Subcutaneous abdominal adipose tissue (tissue), 5 donors: Measurements from ENCODE around the gene TOLLIP.

Experiments used
- H3K27ac ChIP-seq: one replicate; pipeline ENCODE4 v1.7.0; 2013; ENCODE audit warnings: low read depth, mild to moderate bottlenecking, inconsistent platforms, low read length, moderate library complexity
- H3K27me3 ChIP-seq, 5 donors: one replicate each; pipeline ENCODE4 v1.7.0; 2013; ENCODE audit warnings: low read length in 5 of 5, inconsistent platforms in 1 of 5; ENCODE audit not compliant: control insufficient read depth in 5 of 5, insufficient read depth in 4 of 5
- H3K36me3 ChIP-seq, 5 donors: one replicate each; pipeline ENCODE4 v1.7.0; 2013; ENCODE audit warnings: low read length in 5 of 5; ENCODE audit not compliant: control insufficient read depth in 5 of 5, insufficient read depth in 5 of 5
- H3K4me1 ChIP-seq, 5 donors: one replicate each; pipeline ENCODE4 v1.7.0; 2013; ENCODE audit warnings: low read length in 5 of 5, mild to moderate bottlenecking in 3 of 5, moderate library complexity in 1 of 5; ENCODE audit not compliant: control insufficient read depth in 5 of 5, insufficient read depth in 5 of 5
- H3K4me3 ChIP-seq, 5 donors: one replicate each; pipeline ENCODE4 v1.7.0; 2013; ENCODE audit warnings: low read length in 5 of 5, low read depth in 1 of 5
- H3K9ac ChIP-seq, 5 donors: one replicate each; pipeline ENCODE4 v1.7.0; 2013; ENCODE audit warnings: low read length in 5 of 5, mild to moderate bottlenecking in 4 of 5, moderate library complexity in 3 of 5
- H3K9me3 ChIP-seq, 5 donors: one replicate each; pipeline ENCODE4 v1.7.0; 2013; ENCODE audit warnings: low read length in 5 of 5; ENCODE audit not compliant: control insufficient read depth in 5 of 5
- donor health status: healthy.
- donor health status: healthy.
- donor health status: healthy.
- donor health status: healthy.
- donor health status: healthy.

The TOLLIP gene

DNA sequence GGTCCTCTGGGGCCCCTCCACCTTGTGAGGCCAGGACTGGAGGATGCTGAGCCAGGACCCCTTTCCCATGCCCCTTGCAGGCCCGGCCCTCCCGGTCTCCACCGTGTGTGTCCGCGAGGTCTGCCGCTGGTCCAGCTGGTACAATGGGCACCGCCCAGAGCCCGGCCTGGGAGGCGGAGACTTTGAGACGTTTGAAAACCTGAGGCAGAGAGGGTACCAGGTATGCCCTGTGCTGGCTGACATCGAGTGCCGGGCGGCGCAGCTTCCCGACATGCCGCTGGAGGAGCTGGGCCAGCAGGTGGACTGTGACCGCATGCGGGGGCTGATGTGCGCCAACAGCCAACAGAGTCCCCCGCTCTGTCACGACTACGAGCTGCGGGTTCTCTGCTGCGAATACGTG is 68.7 kb downstream of the TOLLIP start:
- no peak overlapping the region for H3K27ac ChIP-seq
- no peaks in the 10 kb centered on the region for H3K9me3 ChIP-seq
- H3K27me3 ChIP-seq = peaks cover 0 to 8% (median 0%) of the 10 kb centered on the region in 5 donors
- no peak overlapping the region for H3K9ac ChIP-seq
- H3K36me3 ChIP-seq = no peaks in the 10 kb centered on the region
- no peak overlapping the region for H3K4me3 ChIP-seq
- no peaks in the 10 kb centered on the region for H3K4me1 ChIP-seq

GRCh38 chr11:1239596-1240205 is 69.7 kb downstream of the TOLLIP start:
- Histone ChIP-seq H3K9ac (no peak overlapping the region), H3K36me3 (no peaks in the 10 kb centered on the region), H3K27ac (no peak overlapping the region), H3K27me3 (peaks cover 0 to 8% (median 0%) of the 10 kb centered on the region in 5 donors), H3K4me1 (no peaks in the 10 kb centered on the region), H3K4me3 (no peak overlapping the region), H3K9me3 (no peaks in the 10 kb centered on the region)

- Histone ChIP-seq H3K9me3 (no peaks in the 10 kb centered on the region), H3K4me1 (no peaks in the 10 kb centered on the region), H3K36me3 (no peaks in the 10 kb centered on the region), H3K27ac (no peak overlapping the region), H3K9ac (no peak overlapping the region), H3K27me3 (peaks cover 0 to 11% (median 0%) of the 10 kb centered on the region in 5 donors), H3K4me3 (no peak overlapping the region)
Measured at GRCh38 chr11:1238767-1239595, 70.5 kb downstream of the TOLLIP start.

DNA sequence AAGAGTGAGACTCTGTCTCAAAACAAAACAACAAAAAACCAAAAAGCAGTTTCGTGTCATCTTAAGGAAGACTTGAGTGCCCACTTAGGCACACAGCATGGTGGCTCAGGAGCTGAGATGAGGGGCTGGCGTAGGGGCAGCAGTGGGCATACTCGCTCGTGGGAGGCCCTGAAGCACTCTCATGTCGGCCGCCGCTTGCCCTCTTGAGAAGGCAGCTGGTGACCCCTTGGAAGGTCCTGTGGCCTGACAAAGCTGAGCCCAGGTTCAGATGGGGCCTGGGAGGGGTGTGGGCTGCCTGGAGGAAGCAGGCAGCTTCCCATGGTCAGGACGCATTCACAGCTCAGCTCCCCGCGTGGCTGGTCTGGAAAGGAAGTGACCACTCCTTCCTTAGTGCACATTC is 71.6 kb downstream of the TOLLIP start:
- no peaks in the 10 kb centered on the region for H3K4me1 ChIP-seq
- no peak overlapping the region for H3K9ac ChIP-seq
- H3K9me3 ChIP-seq = no peaks in the 10 kb centered on the region
- no peaks in the 10 kb centered on the region for H3K36me3 ChIP-seq
- H3K27ac ChIP-seq = no peak overlapping the region
- H3K4me3 ChIP-seq = no peak overlapping the region
- H3K27me3 ChIP-seq = peaks cover 0 to 11% (median 5%) of the 10 kb centered on the region in 5 donors

- peaks cover 0 to 13% (median 5%) of the 10 kb centered on the region in 5 donors for H3K27me3 ChIP-seq
- H3K4me1 ChIP-seq = no peaks in the 10 kb centered on the region
- no peak overlapping the region for H3K9ac ChIP-seq
- H3K36me3 ChIP-seq = no peaks in the 10 kb centered on the region
- H3K4me3 ChIP-seq = no peak overlapping the region
- H3K9me3 ChIP-seq = no peaks in the 10 kb centered on the region
- no peak overlapping the region for H3K27ac ChIP-seq
Measured at GRCh38 chr11:1237128-1237580, 72.3 kb downstream of the TOLLIP start.

GRCh38 chr11:1236316-1237127 is 72.9 kb downstream of the TOLLIP start:
- Histone ChIP-seq H3K36me3 (no peaks in the 10 kb centered on the region), H3K9ac (no peak overlapping the region), H3K27ac (no peak overlapping the region), H3K4me1 (no peaks in the 10 kb centered on the region), H3K27me3 (peaks cover 0 to 15% (median 10%) of the 10 kb centered on the region in 5 donors), H3K9me3 (no peaks in the 10 kb centered on the region), H3K4me3 (no peak overlapping the region)

- Histone ChIP-seq H3K4me1 (no peaks in the 10 kb centered on the region), H3K27ac (no peak overlapping the region), H3K27me3 (peaks cover 0 to 17% (median 13%) of the 10 kb centered on the region in 5 donors), H3K9ac (no peak overlapping the region), H3K4me3 (no peak overlapping the region), H3K9me3 (no peaks in the 10 kb centered on the region), H3K36me3 (no peaks in the 10 kb centered on the region)
Measured at GRCh38 chr11:1235901-1236315, 73.5 kb downstream of the TOLLIP start.

DNA sequence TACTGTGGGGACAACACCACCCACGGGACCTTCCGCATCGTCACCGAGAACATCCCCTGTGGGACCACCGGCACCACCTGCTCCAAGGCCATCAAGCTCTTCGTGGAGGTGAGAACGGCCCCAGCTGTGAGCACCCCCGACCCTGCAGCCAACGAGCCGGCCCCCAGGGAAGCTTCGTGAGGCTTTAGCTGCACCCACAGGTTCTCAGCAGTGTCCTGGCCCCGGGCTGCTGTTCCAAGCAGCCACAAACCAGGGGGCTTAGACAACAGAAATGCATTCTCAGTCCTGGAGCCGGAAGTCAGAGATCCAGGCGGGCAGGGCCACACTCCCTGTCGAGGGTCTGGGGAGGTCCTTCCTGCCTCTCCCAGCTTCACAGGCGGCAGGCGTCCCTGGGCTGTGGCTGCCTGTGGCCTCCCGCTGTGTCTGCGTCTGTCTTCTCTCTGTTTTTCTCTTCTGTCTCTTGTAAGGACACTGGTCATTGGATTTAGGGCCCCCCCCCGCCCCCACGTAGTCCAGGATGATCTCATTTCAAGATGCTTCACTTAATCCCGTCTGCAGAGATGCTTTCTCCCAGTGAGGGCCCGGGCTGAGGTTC is 74.0 kb downstream of the TOLLIP start:
- H3K27me3 ChIP-seq = peaks cover under 1 to 19% (median 16%) of the 10 kb centered on the region in 5 donors
- H3K4me3 ChIP-seq = no peak overlapping the region
- H3K36me3 ChIP-seq = no peaks in the 10 kb centered on the region
- H3K4me1 ChIP-seq = no peaks in the 10 kb centered on the region
- H3K9ac ChIP-seq = no peak overlapping the region
- H3K27ac ChIP-seq = no peak overlapping the region
- no peaks in the 10 kb centered on the region for H3K9me3 ChIP-seq

DNA sequence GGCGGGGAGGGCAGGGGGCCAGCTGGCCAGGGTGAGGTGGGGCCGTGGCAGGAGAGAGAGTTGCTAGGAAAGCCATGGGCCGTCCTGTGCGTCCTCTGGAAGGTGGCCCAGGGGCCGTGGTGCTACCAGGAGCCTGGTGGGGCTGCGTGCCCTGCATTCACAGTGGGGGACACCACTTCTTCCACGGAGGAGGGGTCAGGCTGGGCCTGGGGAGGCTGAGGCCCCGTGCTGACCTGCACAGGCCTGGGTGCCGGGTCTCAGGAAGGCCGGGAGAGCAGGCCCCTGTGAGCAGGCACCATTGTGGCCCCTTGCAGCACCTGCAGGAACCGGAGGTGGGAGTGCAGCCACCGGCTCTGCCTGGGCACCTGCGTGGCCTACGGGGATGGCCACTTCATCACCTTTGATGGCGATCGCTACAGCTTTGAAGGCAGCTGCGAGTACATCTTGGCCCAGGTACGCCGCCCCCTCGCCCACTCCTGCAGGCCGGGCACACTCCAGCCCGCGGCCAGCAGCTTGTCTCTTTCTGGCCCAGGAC is 74.6 kb downstream of the TOLLIP start:
- no peaks in the 10 kb centered on the region for H3K9me3 ChIP-seq
- no peak overlapping the region for H3K27ac ChIP-seq
- H3K27me3 ChIP-seq = peaks cover 4 to 24% (median 19%) of the 10 kb centered on the region in 5 donors
- no peaks in the 10 kb centered on the region for H3K4me1 ChIP-seq
- H3K36me3 ChIP-seq = no peaks in the 10 kb centered on the region
- no peak overlapping the region for H3K9ac ChIP-seq
- H3K4me3 ChIP-seq = no peak overlapping the region
